ENCODE measurements around the gene ITGA5.

DNA sequence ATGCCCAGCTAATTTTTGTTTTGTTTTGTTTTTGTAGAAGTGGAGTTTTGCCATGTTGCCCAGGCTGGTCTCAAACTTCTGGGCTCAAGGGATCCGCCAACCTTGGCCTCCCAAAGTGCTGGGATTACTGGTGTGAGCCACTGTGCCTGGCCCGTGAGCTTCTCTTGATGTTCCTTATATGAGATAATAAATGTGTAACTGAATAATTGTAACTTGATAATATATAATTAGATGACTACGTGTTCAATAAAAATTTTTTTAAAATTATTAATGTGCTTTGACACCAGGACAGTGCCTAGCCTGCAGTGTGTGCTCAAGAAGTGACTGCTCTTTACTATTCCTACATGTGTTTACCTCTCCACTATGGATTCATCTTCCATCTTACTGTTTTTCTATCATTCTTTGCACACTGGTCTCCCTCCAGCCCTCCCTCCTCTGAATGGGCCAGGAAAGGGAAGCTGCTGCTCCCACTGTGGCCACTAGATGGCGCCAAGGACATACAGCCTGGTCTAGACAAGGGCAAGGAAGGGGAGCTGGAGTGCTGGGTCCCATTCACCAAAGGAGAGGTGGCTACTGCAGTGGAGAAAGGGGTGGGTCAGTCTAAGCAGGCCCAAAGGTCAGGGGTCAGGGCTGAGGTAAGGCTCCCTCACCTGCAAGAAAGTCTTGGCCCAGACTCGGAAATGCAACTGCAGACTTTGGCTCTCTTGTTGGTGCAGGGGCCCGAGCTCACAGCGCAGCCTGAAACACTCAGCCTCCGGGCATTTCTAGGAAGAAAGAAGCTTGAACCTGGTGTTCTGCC is 19.9 kb downstream of the ITGA5 start:
- no peak for TF ChIP-seq ZMYM2 (CRISPR knock-in tag; IDR thresholded peaks at IDR 0.05)
- no peak for TF ChIP-seq SMAD3 (CRISPR knock-in tag; IDR thresholded peaks at IDR 0.05)
- no peak for TF ChIP-seq ZNF34 (CRISPR knock-in tag; IDR thresholded peaks at IDR 0.05; ENCODE audit: borderline replicate concordance)
- TF ChIP-seq, protein P1, sequence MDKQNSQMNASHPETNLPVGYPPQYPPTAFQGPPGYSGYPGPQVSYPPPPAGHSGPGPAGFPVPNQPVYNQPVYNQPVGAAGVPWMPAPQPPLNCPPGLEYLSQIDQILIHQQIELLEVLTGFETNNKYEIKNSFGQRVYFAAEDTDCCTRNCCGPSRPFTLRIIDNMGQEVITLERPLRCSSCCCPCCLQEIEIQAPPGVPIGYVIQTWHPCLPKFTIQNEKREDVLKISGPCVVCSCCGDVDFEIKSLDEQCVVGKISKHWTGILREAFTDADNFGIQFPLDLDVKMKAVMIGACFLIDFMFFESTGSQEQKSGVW (CRISPR knock-in tag; IDR thresholded peaks at IDR 0.05; ENCODE audit: borderline replicate concordance), result no peak
